ENCODE results near the gene ZNF710.
"Not testable (repeated sequence)": the region's sequence is repeated elsewhere in the genome, so short reads cannot be mapped to it uniquely, and the experiment has no call there.

The ZNF710 gene

GRCh38 chr15:90001062-90001682, at the start of gene ZNF710:
Gene ZNF710, plus strand, starts transcription at chr15:90001324. Its CDS starts 65,814 bp downstream, at chr15:90067138.
- DNase-seq (ENCODE audit: low read depth, low spot score) = peak; percentile 83

GRCh38 chr15:89954541-89954940, 46.6 kb upstream of the ZNF710 start:
- no peak for DNase-seq (ENCODE audit: low read depth, low spot score)

- not testable (repeated sequence) for DNase-seq (ENCODE audit: low read depth, low spot score)
Measured at GRCh38 chr15:89955449-89955998, 45.6 kb upstream of the ZNF710 start.

- DNase-seq (ENCODE audit: low read depth, low spot score) = no peak
Measured at GRCh38 chr15:89958107-89958805, 42.9 kb upstream of the ZNF710 start.

- DNase-seq (ENCODE audit: low read depth, low spot score) = no peak
Measured at GRCh38 chr15:89963301-89964231, 37.6 kb upstream of the ZNF710 start.

- no peak for DNase-seq (ENCODE audit: low read depth, low spot score)
Measured at GRCh38 chr15:89964232-89964954, 36.7 kb upstream of the ZNF710 start.

GRCh38 chr15:89967881-89968280, 33.2 kb upstream of the ZNF710 start:
- DNase-seq (ENCODE audit: low read depth, low spot score) = no peak

GRCh38 chr15:89971592-89971997, 29.5 kb upstream of the ZNF710 start:
- DNase-seq (ENCODE audit: low read depth, low spot score) = peak; percentile 53

- no peak for DNase-seq (ENCODE audit: low read depth, low spot score)
Measured at GRCh38 chr15:89972085-89972484, 29.0 kb upstream of the ZNF710 start.

GRCh38 chr15:89975482-89976245, 25.5 kb upstream of the ZNF710 start:
- DNase-seq (ENCODE audit: low read depth, low spot score) = no peak

GRCh38 chr15:89976246-89976600, 24.9 kb upstream of the ZNF710 start:
- DNase-seq (ENCODE audit: low read depth, low spot score) = no peak

GRCh38 chr15:89977836-89978235, 23.3 kb upstream of the ZNF710 start:
- DNase-seq (ENCODE audit: low read depth, low spot score) = not testable (repeated sequence)

- DNase-seq (ENCODE audit: low read depth, low spot score) = no peak
Measured at GRCh38 chr15:89978914-89979313, 22.2 kb upstream of the ZNF710 start.

GRCh38 chr15:89980896-89981295, 20.2 kb upstream of the ZNF710 start:
- no peak for DNase-seq (ENCODE audit: low read depth, low spot score)

- no peak for DNase-seq (ENCODE audit: low read depth, low spot score)
Measured at GRCh38 chr15:89982315-89983055, 18.6 kb upstream of the ZNF710 start.

- no peak for DNase-seq (ENCODE audit: low read depth, low spot score)
Measured at GRCh38 chr15:89984001-89984400, 17.1 kb upstream of the ZNF710 start.

GRCh38 chr15:89984421-89985010, 16.6 kb upstream of the ZNF710 start:
- DNase-seq (ENCODE audit: low read depth, low spot score) = no peak

- DNase-seq (ENCODE audit: low read depth, low spot score) = no peak
Measured at GRCh38 chr15:89985111-89985510, 16.0 kb upstream of the ZNF710 start.

GRCh38 chr15:89991312-89991711, 9.8 kb upstream of the ZNF710 start:
- DNase-seq (ENCODE audit: low read depth, low spot score) = no peak

GRCh38 chr15:89993349-89993748, 7.8 kb upstream of the ZNF710 start:
- DNase-seq (ENCODE audit: low read depth, low spot score) = no peak

Measured in astrocyte of the hippocampus (primary cell).